GM04503 (cell line): ENCODE results near the gene LIMS4.
"Not testable (repeated sequence)": the region's sequence is repeated elsewhere in the genome, so short reads cannot be mapped to it uniquely, and the experiment has no call there.

Experiments
- DNase-seq: peaks from one replicate; pipeline ENCODE4 v3.0.0-alpha.2; 2012; ENCODE audit warnings: low read depth

LIMS4 gene

GRCh38 chr2:110472171-110473058 is at the start of gene LIMS4:
Gene LIMS4, minus strand, starts transcription at chr2:110472816. Its CDS starts 38 bp downstream, at chr2:110472778.
- DNase-seq = not testable (repeated sequence)

GRCh38 chr2:110499755-110500377 is 27.2 kb upstream of the LIMS4 start:
- not testable (repeated sequence) for DNase-seq

GRCh38 chr2:110496027-110496426 is 23.4 kb upstream of the LIMS4 start:
- DNase-seq = not testable (repeated sequence)

GRCh38 chr2:110494488-110494887 is 21.9 kb upstream of the LIMS4 start:
- DNase-seq = not testable (repeated sequence)

GRCh38 chr2:110488991-110489390 is 16.4 kb upstream of the LIMS4 start:
- DNase-seq = not testable (repeated sequence)

GRCh38 chr2:110482697-110483096 is 10.1 kb upstream of the LIMS4 start:
- DNase-seq = not testable (repeated sequence)

GRCh38 chr2:110481200-110481599 is 8.6 kb upstream of the LIMS4 start:
- DNase-seq = not testable (repeated sequence)

- DNase-seq = not testable (repeated sequence)
These were observed 7.5 kb upstream of the LIMS4 start for GRCh38 chr2:110480084-110480483.

- not testable (repeated sequence) for DNase-seq
These were observed 4.8 kb upstream of the LIMS4 start for GRCh38 chr2:110477370-110477769.

GRCh38 chr2:110476952-110477351 is 4.3 kb upstream of the LIMS4 start:
- not testable (repeated sequence) for DNase-seq

- not testable (repeated sequence) for DNase-seq
These were observed 3.2 kb upstream of the LIMS4 start for GRCh38 chr2:110475627-110476359.

GRCh38 chr2:110474898-110475297 is 2.3 kb upstream of the LIMS4 start:
- DNase-seq = not testable (repeated sequence)

GRCh38 chr2:110473059-110473358 is 393 bp upstream of the LIMS4 start:
- DNase-seq = not testable (repeated sequence)

GRCh38 chr2:110468921-110469320 is 3.7 kb downstream of the LIMS4 start:
- not testable (repeated sequence) for DNase-seq

GRCh38 chr2:110465312-110465711 is 7.3 kb downstream of the LIMS4 start:
- DNase-seq = not testable (repeated sequence)

GRCh38 chr2:110462458-110462857 is 10.2 kb downstream of the LIMS4 start:
- not testable (repeated sequence) for DNase-seq

- DNase-seq = not testable (repeated sequence)
These were observed 12.3 kb downstream of the LIMS4 start for GRCh38 chr2:110460318-110460717.

GRCh38 chr2:110457214-110457590 is 15.4 kb downstream of the LIMS4 start:
- not testable (repeated sequence) for DNase-seq

GRCh38 chr2:110456291-110457213 is 16.1 kb downstream of the LIMS4 start:
- DNase-seq = not testable (repeated sequence)

GRCh38 chr2:110455080-110455670 is 17.4 kb downstream of the LIMS4 start:
- not testable (repeated sequence) for DNase-seq

- not testable (repeated sequence) for DNase-seq
These were observed 21.7 kb downstream of the LIMS4 start for GRCh38 chr2:110450951-110451350.
